A549 (cell line): ENCODE results near the gene HSPB9. TPM values are rescaled to one million over a fixed set of nuclear protein-coding genes. Genes with fewer than 3 reads are reported as not detected.

Experiments used
- ATAC-seq, 2 experiments: fragments of 200-7000 bp in 1 of 2; fragments of >200 bp in 1 of 2; cut with Nextera tagmentation in 1 of 2; cut with Tn5 transposase in 1 of 2; 3 replicates each; pipeline versions ENCODE4 v1.8.0 to v1.9.1; 2018 to 2020; ENCODE audit warnings: mild to moderate bottlenecking in 1 of 2, moderate library complexity in 1 of 2
- CTCF ChIA-PET: fragments of 300-600 bp; sonication (Branson Sonifier 250); formaldehyde crosslinking; extraction: SDS; loops from one replicate; lab custom pipeline; 2021; ENCODE audit warnings: antibody characterized with exemption, inconsistent platforms; lab: Yijun Ruan, JAX
- POLR2A ChIA-PET: fragments of 350-600 bp; formaldehyde crosslinking; extraction: SDS; loops from one replicate; lab custom pipeline; 2021; ENCODE audit warnings: antibody characterized with exemption, inconsistent platforms; lab: Yijun Ruan, JAX
- DNase-seq, 2 experiments: peaks; one replicate each; pipeline versions ENCODE4 v3.0.0 to v3.0.0-alpha.2; 2011 to 2016; ENCODE audit warnings: low read depth in 1 of 2, low spot score in 1 of 2
- FAIRE-seq: peaks from 2 replicates; lab custom pipeline; 2011; peaks lifted over from hg19 to GRCh38; lab: Jason Lieb, UNC
- H3K27ac ChIP-seq, 2 experiments: fragments of >200 bp; sonication (Bioruptor Twin); formaldehyde crosslinking; 3 replicates each; pipeline ENCODE4 v1.5.1; 2016 to 2017
- H3K4me1 ChIP-seq: fragments of >200 bp; sonication (Bioruptor Twin); formaldehyde crosslinking; 3 replicates; pipeline ENCODE4 v1.6.1; 2016
- H3K4me2 ChIP-seq: fragments of >200 bp; sonication (Bioruptor Twin); formaldehyde crosslinking; 3 replicates; pipeline ENCODE4 v1.6.1; 2016
- H3K4me3 ChIP-seq: fragments of >200 bp; sonication (Bioruptor Twin); formaldehyde crosslinking; 3 replicates; pipeline ENCODE4 v1.5.1; 2016
- H3K9me3 ChIP-seq: fragments of >200 bp; sonication (Bioruptor Twin); formaldehyde crosslinking; 3 replicates; pipeline ENCODE4 v1.6.1; 2016
- CBX2 ChIP-seq: fragments of 200-600 bp; sonication (generic); IDR thresholded peaks from 2 replicates; pipeline ENCODE4 v1.6.1; 2016; ENCODE audit warnings: low read depth, mild to moderate bottlenecking, borderline replicate concordance
- CHD4 ChIP-seq: fragments of 200-600 bp; sonication (generic); IDR thresholded peaks from 2 replicates; pipeline ENCODE4 v1.6.1; 2016; ENCODE audit warnings: antibody characterized with exemption, mild to moderate bottlenecking, borderline replicate concordance
- EHMT2 ChIP-seq: fragments of 200-600 bp; sonication (generic); IDR thresholded peaks from 2 replicates; pipeline ENCODE4 v1.6.1; 2016; ENCODE audit warnings: antibody characterized with exemption, low read depth, mild to moderate bottlenecking, moderate library complexity
- FOSL2 ChIP-seq, 2 experiments: fragments of 450-650 bp in 1 of 2; fragments of >200 bp in 1 of 2; sonication (Bioruptor Twin) in 1 of 2; formaldehyde crosslinking; IDR thresholded peaks; 2 replicates each; pipeline versions ENCODE4 v1.5.0 to v1.6.1; 2016 to 2020; ENCODE audit warnings: mild to moderate bottlenecking in 1 of 2, moderate library complexity in 1 of 2
- JUN ChIP-seq, 2 experiments: fragments of >200 bp; sonication (Bioruptor Twin); formaldehyde crosslinking; IDR thresholded peaks; 2 replicates in 1 of 2; 3 replicates in 1 of 2; pipeline ENCODE4 v1.6.1; 2016 to 2017
- KDM5A ChIP-seq: fragments of 200-600 bp; sonication (generic); IDR thresholded peaks from 2 replicates; pipeline ENCODE4 v1.6.1; 2016; ENCODE audit warnings: antibody characterized with exemption, mild to moderate bottlenecking
- POLR2A ChIP-seq: IDR thresholded peaks from 2 replicates; pipeline ENCODE4 v1.6.1; 2012; ENCODE audit warnings: mild to moderate bottlenecking, low read length
- POLR2AphosphoS2 ChIP-seq: conservative IDR thresholded peaks from 2 replicates; pipeline ENCODE4 v1.6.1; 2012; ENCODE audit warnings: low read length, improper control_type of control experiment, inconsistent platforms
- RAD21 ChIP-seq, 2 experiments: fragments of >200 bp in 1 of 2; sonication (Bioruptor Twin) in 1 of 2; formaldehyde crosslinking in 1 of 2; IDR thresholded peaks in 1 of 2; conservative IDR thresholded peaks in 1 of 2; 2 replicates in 1 of 2; 3 replicates in 1 of 2; pipeline ENCODE4 v1.6.1; 2012 to 2018; ENCODE audit warnings: inconsistent platforms in 1 of 2
- RFX5 ChIP-seq: fragments of 450-650 bp; IDR thresholded peaks from 2 replicates; pipeline ENCODE4 v1.7.1; 2014; ENCODE audit warnings: antibody characterized with exemption, mild to moderate bottlenecking, moderate library complexity
- SMC3 ChIP-seq: fragments of >200 bp; sonication (Bioruptor Twin); formaldehyde crosslinking; IDR thresholded peaks from 3 replicates; pipeline ENCODE4 v1.6.1; 2018; ENCODE audit warnings: inconsistent platforms
- TFCP2L1 ChIP-seq: fragments of 250-450 bp; sonication (Bioruptor Pico); IDR thresholded peaks from 2 replicates; pipeline ENCODE4 v1.5.0; 2021; ENCODE audit warnings: mild to moderate bottlenecking
- ZC3H11A ChIP-seq: fragments of 450-650 bp; IDR thresholded peaks from 2 replicates; pipeline ENCODE4 v1.6.1; 2014; ENCODE audit warnings: antibody characterized with exemption, mild to moderate bottlenecking
- WGBS: methylation state at CpG from one replicate; pipeline ENCODE4 v1.1.6; 2017; ENCODE audit errors: missing lambda C conversion rate; 5-methylcytosine and 5-hydroxymethylcytosine counted together
- polyA plus RNA-seq, 4 experiments: library from polyadenylated mRNA; depleted of rRNA in 3 of 4; stranded (reverse); fragments of >200 nt; fragmentation: RNase III in 1 of 4; extraction: RNeasy Plus Mini Kit Qiagen cat#74134 plus additional on column Dnase treatment in 1 of 4; gene quantifications; 2 replicates in 3 of 4; 3 replicates in 1 of 4; pipeline ENCODE4 v1.2.3, GENCODE V29; 2011 to 2017
- TF ChIP-seq, protein P1 (sequence below): fragments of 250-450 bp; sonication (Bioruptor Pico); IDR thresholded peaks from 2 replicates; pipeline ENCODE4 v1.5.0; 2021; ENCODE audit warnings: mild to moderate bottlenecking, moderate library complexity, borderline replicate concordance
- TF ChIP-seq, protein P2 (sequence below): fragments of >200 bp; sonication (Bioruptor Twin); formaldehyde crosslinking; IDR thresholded peaks from 3 replicates; pipeline ENCODE4 v1.6.1; 2016
- TF ChIP-seq, protein P3 (sequence below): fragments of 150-350 bp; IDR thresholded peaks from 2 replicates; pipeline ENCODE4 v1.6.1; 2014; ENCODE audit warnings: low read depth, mild to moderate bottlenecking, low read length
- TF ChIP-seq, protein P4 (sequence below): IDR thresholded peaks from 2 replicates; pipeline ENCODE4 v1.6.1; 2012; ENCODE audit warnings: low read depth, borderline replicate concordance
- TF ChIP-seq, protein P5 (sequence below): fragments of >200 bp; sonication (Bioruptor Twin); formaldehyde crosslinking; IDR thresholded peaks from 2 replicates; pipeline ENCODE4 v1.6.1; 2016
- TF ChIP-seq, protein P6 (sequence below): fragments of >200 bp; sonication (Bioruptor Twin); formaldehyde crosslinking; IDR thresholded peaks from 3 replicates; pipeline ENCODE4 v1.5.1; 2016

HSPB9 gene
- polyA plus RNA-seq, 2 of the 4 experiments (the other 2 are of a cell fraction) = 0.04 TPM; not detected in 1

DNA sequence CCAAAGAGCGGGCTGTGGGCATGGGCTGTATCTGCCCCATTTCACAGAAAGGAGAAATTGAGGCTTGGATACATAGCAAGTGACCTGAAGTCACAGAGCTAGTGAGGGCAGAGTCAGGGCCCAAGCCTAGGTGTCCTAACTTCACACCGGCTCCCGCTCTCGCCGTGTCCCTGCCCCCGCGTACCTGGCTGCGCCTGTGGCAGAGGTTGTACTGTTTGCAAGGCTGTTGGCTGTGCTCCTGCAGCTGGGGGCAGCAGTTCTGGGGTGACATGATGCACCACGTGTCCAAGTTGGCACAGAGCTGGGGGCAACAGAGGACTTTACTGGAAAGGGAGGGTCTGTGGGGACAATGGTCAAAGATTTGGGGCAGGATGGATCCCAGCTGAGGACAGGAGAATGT is 13.5 kb upstream of the HSPB9 start (continued):
- TF ChIP-seq, protein P1, sequence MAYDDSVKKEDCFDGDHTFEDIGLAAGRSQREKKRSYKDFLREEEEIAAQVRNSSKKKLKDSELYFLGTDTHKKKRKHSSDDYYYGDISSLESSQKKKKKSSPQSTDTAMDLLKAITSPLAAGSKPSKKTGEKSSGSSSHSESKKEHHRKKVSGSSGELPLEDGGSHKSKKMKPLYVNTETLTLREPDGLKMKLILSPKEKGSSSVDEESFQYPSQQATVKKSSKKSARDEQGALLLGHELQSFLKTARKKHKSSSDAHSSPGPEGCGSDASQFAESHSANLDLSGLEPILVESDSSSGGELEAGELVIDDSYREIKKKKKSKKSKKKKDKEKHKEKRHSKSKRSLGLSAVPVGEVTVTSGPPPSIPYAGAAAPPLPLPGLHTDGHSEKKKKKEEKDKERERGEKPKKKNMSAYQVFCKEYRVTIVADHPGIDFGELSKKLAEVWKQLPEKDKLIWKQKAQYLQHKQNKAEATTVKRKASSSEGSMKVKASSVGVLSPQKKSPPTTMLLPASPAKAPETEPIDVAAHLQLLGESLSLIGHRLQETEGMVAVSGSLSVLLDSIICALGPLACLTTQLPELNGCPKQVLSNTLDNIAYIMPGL (CRISPR knock-in tag) = no peak

DNA sequence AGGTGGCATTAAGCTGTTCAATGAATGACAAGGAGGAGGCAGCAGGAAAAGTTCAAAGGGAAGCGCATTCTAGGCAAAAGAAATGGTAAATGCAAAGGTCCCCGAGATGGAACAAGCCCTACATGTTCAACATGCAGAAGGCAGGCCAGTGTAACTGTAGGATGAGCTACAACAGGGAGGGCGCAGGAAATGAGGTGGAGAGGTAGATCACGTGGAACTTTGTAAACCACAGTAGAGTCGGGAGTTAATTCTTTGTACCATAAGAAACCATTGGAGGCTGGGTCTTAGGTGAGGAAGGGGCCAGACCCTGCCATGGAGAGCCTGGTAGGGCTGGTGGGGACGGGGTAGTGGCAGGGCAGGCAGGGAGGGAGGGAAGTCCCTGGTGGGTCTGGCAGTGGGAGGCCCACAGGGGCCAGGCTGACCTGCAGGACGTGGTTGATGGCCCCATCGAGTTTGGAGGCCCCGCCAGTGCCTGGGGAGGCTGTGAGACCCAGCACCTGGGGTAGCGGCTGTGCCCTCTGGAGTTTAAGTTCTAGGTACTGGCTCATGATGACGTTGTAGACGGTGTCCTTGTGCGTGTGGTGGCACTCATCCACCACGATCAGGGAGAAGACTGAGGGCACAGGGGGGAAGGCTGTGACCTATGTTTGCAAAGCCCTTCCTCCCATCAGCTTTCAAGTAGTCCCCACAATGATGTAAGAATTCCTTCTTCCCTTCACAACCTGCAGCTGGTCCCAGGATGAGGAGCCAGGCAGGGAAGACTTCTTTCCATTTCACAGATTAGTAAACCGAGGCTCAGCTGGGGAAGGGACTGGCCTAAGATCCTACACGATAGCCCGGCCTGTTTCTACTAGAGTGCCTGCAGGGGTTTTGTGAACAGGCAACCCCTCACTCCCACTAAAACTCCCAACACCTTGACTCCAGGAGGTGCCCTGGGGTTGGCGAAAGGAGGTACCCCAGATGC is 12.0 kb upstream of the HSPB9 start:
- H3K9me3 ChIP-seq = no peaks in the 10 kb centered on the region
- no peak overlapping the region for H3K27ac ChIP-seq
- FAIRE-seq (no peak), ATAC-seq (no peak), DNase-seq (no peak)
- WGBS = 84% methylated on average over 18 of the region's 18 CpGs
- no peak overlapping the region for H3K4me3 ChIP-seq
- ChIA-PET CTCF (interaction anchor here (1.0 to 39.5 kb wide), 8 partner anchors 4 to 207 kb away, joined by 3 to 658 read pairs (median 237); partner anchors contain the start of genes CNP, DHX58, DNAJC7 and KAT2A), POLR2A (interaction anchor here (0.7 kb wide), 1 partner anchor 61 kb away, joined by 5 read pairs; no protein-coding TSS in a partner anchor)
- peaks cover 11% of the 10 kb centered on the region; the same call in 1 of the 3 replicates for H3K4me1 ChIP-seq
- TF ChIP-seq POLR2A (no peak), JUN (IDR thresholded peaks at IDR 0.05) (no peak), POLR2AphosphoS2 (no peak), ZC3H11A (no peak), CBX2 (no peak), SMC3 (no peak), RAD21 (conservative IDR thresholded peaks at IDR 0.05 in 1 of 2, IDR thresholded peaks at IDR 0.05 in 1 of 2) (no peak), TFCP2L1 (CRISPR knock-in tag) (no peak), RFX5 (no peak), KDM5A (no peak), CHD4 (no peak), EHMT2 (no peak), FOSL2 (IDR thresholded peaks at IDR 0.05) (no peak), FOSL2 (CRISPR knock-in tag; IDR thresholded peaks at IDR 0.05) (no peak)
- TF ChIP-seq, protein P2, sequence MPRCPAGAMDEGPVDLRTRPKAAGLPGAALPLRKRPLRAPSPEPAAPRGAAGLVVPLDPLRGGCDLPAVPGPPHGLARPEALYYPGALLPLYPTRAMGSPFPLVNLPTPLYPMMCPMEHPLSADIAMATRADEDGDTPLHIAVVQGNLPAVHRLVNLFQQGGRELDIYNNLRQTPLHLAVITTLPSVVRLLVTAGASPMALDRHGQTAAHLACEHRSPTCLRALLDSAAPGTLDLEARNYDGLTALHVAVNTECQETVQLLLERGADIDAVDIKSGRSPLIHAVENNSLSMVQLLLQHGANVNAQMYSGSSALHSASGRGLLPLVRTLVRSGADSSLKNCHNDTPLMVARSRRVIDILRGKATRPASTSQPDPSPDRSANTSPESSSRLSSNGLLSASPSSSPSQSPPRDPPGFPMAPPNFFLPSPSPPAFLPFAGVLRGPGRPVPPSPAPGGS = no peak
- TF ChIP-seq, protein P3, sequence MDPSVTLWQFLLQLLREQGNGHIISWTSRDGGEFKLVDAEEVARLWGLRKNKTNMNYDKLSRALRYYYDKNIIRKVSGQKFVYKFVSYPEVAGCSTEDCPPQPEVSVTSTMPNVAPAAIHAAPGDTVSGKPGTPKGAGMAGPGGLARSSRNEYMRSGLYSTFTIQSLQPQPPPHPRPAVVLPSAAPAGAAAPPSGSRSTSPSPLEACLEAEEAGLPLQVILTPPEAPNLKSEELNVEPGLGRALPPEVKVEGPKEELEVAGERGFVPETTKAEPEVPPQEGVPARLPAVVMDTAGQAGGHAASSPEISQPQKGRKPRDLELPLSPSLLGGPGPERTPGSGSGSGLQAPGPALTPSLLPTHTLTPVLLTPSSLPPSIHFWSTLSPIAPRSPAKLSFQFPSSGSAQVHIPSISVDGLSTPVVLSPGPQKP = no peak
- TF ChIP-seq, protein P4, sequence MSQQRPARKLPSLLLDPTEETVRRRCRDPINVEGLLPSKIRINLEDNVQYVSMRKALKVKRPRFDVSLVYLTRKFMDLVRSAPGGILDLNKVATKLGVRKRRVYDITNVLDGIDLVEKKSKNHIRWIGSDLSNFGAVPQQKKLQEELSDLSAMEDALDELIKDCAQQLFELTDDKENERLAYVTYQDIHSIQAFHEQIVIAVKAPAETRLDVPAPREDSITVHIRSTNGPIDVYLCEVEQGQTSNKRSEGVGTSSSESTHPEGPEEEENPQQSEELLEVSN = no peak
- TF ChIP-seq, protein P5, sequence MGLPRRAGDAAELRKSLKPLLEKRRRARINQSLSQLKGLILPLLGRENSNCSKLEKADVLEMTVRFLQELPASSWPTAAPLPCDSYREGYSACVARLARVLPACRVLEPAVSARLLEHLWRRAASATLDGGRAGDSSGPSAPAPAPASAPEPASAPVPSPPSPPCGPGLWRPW = no peak
- TF ChIP-seq, protein P1 (CRISPR knock-in tag) = no peak
- TF ChIP-seq, protein P6, sequence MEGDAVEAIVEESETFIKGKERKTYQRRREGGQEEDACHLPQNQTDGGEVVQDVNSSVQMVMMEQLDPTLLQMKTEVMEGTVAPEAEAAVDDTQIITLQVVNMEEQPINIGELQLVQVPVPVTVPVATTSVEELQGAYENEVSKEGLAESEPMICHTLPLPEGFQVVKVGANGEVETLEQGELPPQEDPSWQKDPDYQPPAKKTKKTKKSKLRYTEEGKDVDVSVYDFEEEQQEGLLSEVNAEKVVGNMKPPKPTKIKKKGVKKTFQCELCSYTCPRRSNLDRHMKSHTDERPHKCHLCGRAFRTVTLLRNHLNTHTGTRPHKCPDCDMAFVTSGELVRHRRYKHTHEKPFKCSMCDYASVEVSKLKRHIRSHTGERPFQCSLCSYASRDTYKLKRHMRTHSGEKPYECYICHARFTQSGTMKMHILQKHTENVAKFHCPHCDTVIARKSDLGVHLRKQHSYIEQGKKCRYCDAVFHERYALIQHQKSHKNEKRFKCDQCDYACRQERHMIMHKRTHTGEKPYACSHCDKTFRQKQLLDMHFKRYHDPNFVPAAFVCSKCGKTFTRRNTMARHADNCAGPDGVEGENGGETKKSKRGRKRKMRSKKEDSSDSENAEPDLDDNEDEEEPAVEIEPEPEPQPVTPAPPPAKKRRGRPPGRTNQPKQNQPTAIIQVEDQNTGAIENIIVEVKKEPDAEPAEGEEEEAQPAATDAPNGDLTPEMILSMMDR = no peak
- no peak overlapping the region for H3K4me2 ChIP-seq
